HG02798 (cell line): ENCODE measurements around the gene CORO2B.

Experiments
- ATAC-seq: cut with Tn5 transposase; IDR thresholded peaks from one replicate; pipeline ENCODE4 v1.9.1; 2021; ENCODE audit warnings: mild to moderate bottlenecking; ENCODE audit not compliant: unreplicated experiment, poor library complexity

Gene CORO2B

GRCh38 chr15:68623301-68623892, 44.6 kb downstream of the CORO2B start:
- no peak for ATAC-seq

GRCh38 chr15:68625853-68626252, 47.1 kb downstream of the CORO2B start:
- no peak for ATAC-seq

- ATAC-seq = no peak
Observed at GRCh38 chr15:68626283-68626682, 47.5 kb downstream of the CORO2B start.

GRCh38 chr15:68626739-68627138, 47.9 kb downstream of the CORO2B start:
- no peak for ATAC-seq

GRCh38 chr15:68627476-68627875, 48.7 kb downstream of the CORO2B start:
- no peak for ATAC-seq

GRCh38 chr15:68627995-68628394, 49.2 kb downstream of the CORO2B start:
- no peak for ATAC-seq

GRCh38 chr15:68629519-68630210, 50.9 kb downstream of the CORO2B start:
- no peak for ATAC-seq

GRCh38 chr15:68630211-68630555, 51.4 kb downstream of the CORO2B start:
- no peak for ATAC-seq

GRCh38 chr15:68630836-68631235, 52.0 kb downstream of the CORO2B start:
- ATAC-seq = no peak

- ATAC-seq = no peak
Observed at GRCh38 chr15:68631601-68632051, 52.8 kb downstream of the CORO2B start.

- no peak for ATAC-seq
Observed at GRCh38 chr15:68632101-68632500, 53.3 kb downstream of the CORO2B start.

GRCh38 chr15:68633231-68634121, 54.7 kb downstream of the CORO2B start:
- no peak for ATAC-seq

GRCh38 chr15:68634122-68634482, 55.3 kb downstream of the CORO2B start:
- no peak for ATAC-seq

GRCh38 chr15:68634531-68634930, 55.7 kb downstream of the CORO2B start:
- no peak for ATAC-seq

GRCh38 chr15:68635141-68635540, 56.3 kb downstream of the CORO2B start:
- no peak for ATAC-seq

- ATAC-seq = no peak
Observed at GRCh38 chr15:68636256-68636655, 57.5 kb downstream of the CORO2B start.

- no peak for ATAC-seq
Observed at GRCh38 chr15:68637767-68638404, 59.1 kb downstream of the CORO2B start.

GRCh38 chr15:68638953-68639515, 60.2 kb downstream of the CORO2B start:
- no peak for ATAC-seq

- ATAC-seq = no peak
Observed at GRCh38 chr15:68639926-68640600, 61.3 kb downstream of the CORO2B start.

- no peak for ATAC-seq
Observed at GRCh38 chr15:68640791-68641331, 62.1 kb downstream of the CORO2B start.
